Stimulated activated CD4-positive, alpha-beta T cell treated with anti-CD3 and anti-CD28 coated beads, Interleukin-12 subunit alpha, Interleukin-12 subunit beta, amount 100 ng/mL, for 48 hours (primary cell): ENCODE data around the gene TRIM4.
"Not testable (repeated sequence)": the region's sequence is repeated elsewhere in the genome, so short reads cannot be mapped to it uniquely, and the experiment has no call there.

Experiments used
- DNase-seq, 3 donors: peaks; one replicate each; pipeline ENCODE4 v3.0.0-alpha.2; 2020; ENCODE audit warnings: low read depth in 2 of 3, low spot score in 1 of 3

TRIM4 gene

GRCh38 chr7:99923200-99923599, 3.9 kb upstream of the TRIM4 start:
- DNase-seq, result no peak

- DNase-seq, result no peak
Measured at GRCh38 chr7:99920149-99920548, 819 bp upstream of the TRIM4 start.

- no peak for DNase-seq
Measured at GRCh38 chr7:99919814-99920112, 433 bp upstream of the TRIM4 start.

- no peak for DNase-seq
Measured at GRCh38 chr7:99910976-99911375, 8.4 kb downstream of the TRIM4 start.

- DNase-seq, result no peak
Measured at GRCh38 chr7:99901581-99901980, 17.7 kb downstream of the TRIM4 start.

GRCh38 chr7:99899830-99900519, 19.4 kb downstream of the TRIM4 start:
- DNase-seq, result no peak

GRCh38 chr7:99898836-99899235, 20.5 kb downstream of the TRIM4 start:
- DNase-seq, result no peak

- no peak for DNase-seq
Measured at GRCh38 chr7:99898023-99898357, 21.3 kb downstream of the TRIM4 start.

GRCh38 chr7:99897322-99898022, 21.9 kb downstream of the TRIM4 start:
- DNase-seq, result no peak

GRCh38 chr7:99894738-99895137, 24.6 kb downstream of the TRIM4 start:
- DNase-seq, result no peak

GRCh38 chr7:99893280-99893679, 26.1 kb downstream of the TRIM4 start:
- DNase-seq, result no peak

GRCh38 chr7:99890348-99890747, 29.0 kb downstream of the TRIM4 start:
- DNase-seq, result not testable (repeated sequence)

GRCh38 chr7:99888366-99888765, 31.0 kb downstream of the TRIM4 start:
- DNase-seq, result not testable (repeated sequence)

GRCh38 chr7:99881370-99881769, 38.0 kb downstream of the TRIM4 start:
- no peak for DNase-seq

- DNase-seq, result no peak
Measured at GRCh38 chr7:99876933-99877332, 42.4 kb downstream of the TRIM4 start, which contains the start of gene OR2AE1. Gene OR2AE1, minus strand, starts transcription at chr7:99877033. Its CDS starts 0 bp downstream, at chr7:99877033.

GRCh38 chr7:99876491-99876890, 42.8 kb downstream of the TRIM4 start:
- DNase-seq, result no peak

- no peak for DNase-seq
Measured at GRCh38 chr7:99868246-99868645, 51.1 kb downstream of the TRIM4 start.

- not testable (repeated sequence) for DNase-seq
Measured at GRCh38 chr7:99867477-99867876, 51.9 kb downstream of the TRIM4 start.

- no peak for DNase-seq
Measured at GRCh38 chr7:99863847-99864440, 55.4 kb downstream of the TRIM4 start.

- DNase-seq, result no peak
Measured at GRCh38 chr7:99860281-99861127, 58.8 kb downstream of the TRIM4 start.

- no peak for DNase-seq
Measured at GRCh38 chr7:99855236-99855635, 64.1 kb downstream of the TRIM4 start.
